Measurements from ENCODE around the gene FAM149A. TPM values are rescaled to one million over a fixed set of nuclear protein-coding genes. Genes with fewer than 3 reads are reported as not detected.
A peak's percentile ranks its signal among the peaks of the same experiment; 100 is the strongest.

Gene FAM149A
- total RNA-seq (not detected in 2 replicates), polyA plus RNA-seq (0.12 and 0.42 TPM in 2 replicates), polyA minus RNA-seq (0.34 and 0.71 TPM in 2 replicates)
- total RNA-seq (2013): 0.49 TPM

- H3K27ac ChIP-seq (ENCODE audit: low read length in 2 of 2): no peak within 1 kb of the TSS
- H4K20me1 ChIP-seq (ENCODE audit: control insufficient read depth, insufficient read depth, low read length, poor library complexity, severe bottlenecking): no peaks in the 10 kb centered on the region
- POLR2A ChIA-PET: interaction anchor here (0.5 kb wide), 1 partner anchor 89 kb away, joined by 3 read pairs; no protein-coding TSS in a partner anchor
- H3K4me3 ChIP-seq (ENCODE audit: control extremely low read depth in 1 of 5, extremely low read depth in 1 of 5, insufficient read depth in 1 of 5, low read depth in 2 of 5, low read length in 4 of 5): peak within 1 kb of the TSS in 4 of 5 experiments; percentile 15 to 43 (median 42)
- CTCF ChIA-PET: no interaction called here
- Mint-ChIP-seq H3K27me3 (peaks cover 65% of the 10 kb centered on the region), H3K4me1 (peaks cover 5% of the 10 kb centered on the region), H3K27ac (no peak within 1 kb of the TSS), H3K9me3 (ENCODE audit: insufficient read depth) (no peaks in the 10 kb centered on the region), H3K4me3 (peak within 1 kb of the TSS; percentile 80)
- no peak for TF ChIP-seq EZH2 (IDR thresholded peaks at IDR 0.05; ENCODE audit: borderline replicate concordance, insufficient read depth, low read depth, low read length, poor library complexity, severe bottlenecking)
- TF ChIP-seq CTCF (IDR thresholded peaks at IDR 0.05): no peak
- no peaks in the 10 kb centered on the region for H3K36me3 ChIP-seq (replicated peaks in 1 of 2; ENCODE audit: control extremely low read depth in 1 of 2, control insufficient read depth in 1 of 2, extremely low read depth in 1 of 2, insufficient read depth in 2 of 2, low read length in 1 of 2)
- 10% methylated on average over 51 of the region's 57 CpGs for whole genome bisulfite sequencing (ENCODE audit: insufficient coverage)
- H3K9me3 ChIP-seq (ENCODE audit: control extremely low read depth in 1 of 3, control insufficient read depth in 2 of 3, insufficient read depth in 1 of 3, low read length in 2 of 3): peaks cover 0 to 8% (median 0%) of the 10 kb centered on the region in 3 donors
- H3K27me3 ChIP-seq (replicated peaks in 1 of 4; ENCODE audit: control extremely low read depth in 1 of 4, control insufficient read depth in 3 of 4, insufficient read depth in 4 of 4, low read length in 3 of 4): peaks cover 0 to 43% (median 23%) of the 10 kb centered on the region in 4 experiments
- H3K4me2 ChIP-seq (replicated peaks; ENCODE audit: low read depth, low read length, poor library complexity, severe bottlenecking): peak within 1 kb of the TSS; percentile 83
- ATAC-seq (ENCODE audit: low read depth) (peak; percentile 82), DNase-seq (peak; percentile 57)
- peak within 1 kb of the TSS; percentile 43 for H3K9ac ChIP-seq (ENCODE audit: low read length)
- H2AFZ ChIP-seq (ENCODE audit: insufficient read depth, low read depth, low read length, poor library complexity, severe bottlenecking): peak within 1 kb of the TSS; percentile 56
- H3K79me2 ChIP-seq (ENCODE audit: control insufficient read depth, insufficient read depth, low read length): no peaks in the 10 kb centered on the region
- intact Hi-C loops (cut with micrococcal nuclease): no loop called here
- H3K4me1 ChIP-seq (ENCODE audit: control insufficient read depth in 2 of 2, insufficient read depth in 2 of 2, low read length in 2 of 2): peaks cover 13 to 19% of the 10 kb centered on the region in 2 donors
Measured at GRCh38 chr4:186104114-186104889, at the start of gene FAM149A. Gene FAM149A (plus strand): TSS chr4:186104704.

Data from B cell (primary cell).